ENCODE results near the gene ENTPD2.
"Not testable (repeated sequence)": the region's sequence is repeated elsewhere in the genome, so short reads cannot be mapped to it uniquely, and the experiment has no call there.

Gene ENTPD2

GRCh38 chr9:137034039-137034708 lies 19.7 kb downstream of the ENTPD2 start:
- no peaks in the 10 kb centered on the region for H3K27me3 Mint-ChIP-seq
- no peaks in the 10 kb centered on the region for H3K9me3 Mint-ChIP-seq (ENCODE audit: low read depth)
- peaks cover 37% of the 10 kb centered on the region for H3K4me1 Mint-ChIP-seq (ENCODE audit: low read depth)
- H3K4me3 Mint-ChIP-seq = peak overlapping the region; percentile 48
- no peaks in the 10 kb centered on the region for H3K36me3 Mint-ChIP-seq
- peak overlapping the region; percentile 46 for H3K27ac Mint-ChIP-seq

- H3K36me3 Mint-ChIP-seq; H3K27me3 Mint-ChIP-seq; H3K9me3 Mint-ChIP-seq (ENCODE audit: low read depth); H3K27ac Mint-ChIP-seq; H3K4me3 Mint-ChIP-seq: not testable (repeated sequence)
- peaks cover 39% of the 10 kb centered on the region for H3K4me1 Mint-ChIP-seq (ENCODE audit: low read depth)
Observed at GRCh38 chr9:137033481-137033880, 20.4 kb downstream of the ENTPD2 start.

GRCh38 chr9:137032858-137033257 lies 21.0 kb downstream of the ENTPD2 start:
- H3K4me3 Mint-ChIP-seq = peak overlapping the region; percentile 23
- no peaks in the 10 kb centered on the region for H3K27me3 Mint-ChIP-seq
- peaks cover 39% of the 10 kb centered on the region for H3K4me1 Mint-ChIP-seq (ENCODE audit: low read depth)
- no peaks in the 10 kb centered on the region for H3K36me3 Mint-ChIP-seq
- H3K27ac Mint-ChIP-seq = no peak overlapping the region
- H3K9me3 Mint-ChIP-seq (ENCODE audit: low read depth) = no peaks in the 10 kb centered on the region

GRCh38 chr9:137031904-137032640 lies 21.8 kb downstream of the ENTPD2 start, which contains the start of gene FUT7:
FUT7 (minus strand) TSS chr9:137032088; CDS start chr9:137031991, 97 bp downstream.
- Mint-ChIP-seq H3K4me1 (ENCODE audit: low read depth) (peaks cover 42% of the 10 kb centered on the region), H3K27me3 (no peaks in the 10 kb centered on the region), H3K9me3 (ENCODE audit: low read depth) (no peaks in the 10 kb centered on the region), H3K27ac (no peak within 1 kb of the TSS), H3K4me3 (peak within 1 kb of the TSS; percentile 57), H3K36me3 (no peaks in the 10 kb centered on the region)

- H3K4me3 Mint-ChIP-seq = peak overlapping the region; percentile 57
- peaks cover 46% of the 10 kb centered on the region for H3K4me1 Mint-ChIP-seq (ENCODE audit: low read depth)
- no peaks in the 10 kb centered on the region for H3K9me3 Mint-ChIP-seq (ENCODE audit: low read depth)
Observed at GRCh38 chr9:137030538-137031527, 23.0 kb downstream of the ENTPD2 start.

GRCh38 chr9:137030006-137030405 lies 23.9 kb downstream of the ENTPD2 start:
- H3K4me3 Mint-ChIP-seq = no peak overlapping the region
- H3K36me3 Mint-ChIP-seq = no peaks in the 10 kb centered on the region
- no peak overlapping the region for H3K27ac Mint-ChIP-seq
- H3K4me1 Mint-ChIP-seq (ENCODE audit: low read depth) = peaks cover 46% of the 10 kb centered on the region
- no peaks in the 10 kb centered on the region for H3K9me3 Mint-ChIP-seq (ENCODE audit: low read depth)
- no peaks in the 10 kb centered on the region for H3K27me3 Mint-ChIP-seq

More at GRCh38 chr9:137030538-137031527, 23.0 kb downstream of the ENTPD2 start:
- no peaks in the 10 kb centered on the region for H3K27me3 Mint-ChIP-seq
- no peaks in the 10 kb centered on the region for H3K36me3 Mint-ChIP-seq
- H3K27ac Mint-ChIP-seq = peak overlapping the region; percentile 68

- Mint-ChIP-seq H3K4me1 (ENCODE audit: low read depth) (peaks cover 40% of the 10 kb centered on the region), H3K27me3 (no peaks in the 10 kb centered on the region)
Observed at GRCh38 chr9:137029058-137029936, 24.6 kb downstream of the ENTPD2 start.

GRCh38 chr9:137028263-137029057 lies 25.4 kb downstream of the ENTPD2 start:
- Mint-ChIP-seq H3K27ac (no peak overlapping the region), H3K27me3 (no peaks in the 10 kb centered on the region), H3K4me3 (peak overlapping the region; percentile 73), H3K36me3 (no peaks in the 10 kb centered on the region), H3K9me3 (ENCODE audit: low read depth) (no peaks in the 10 kb centered on the region), H3K4me1 (ENCODE audit: low read depth) (peaks cover 37% of the 10 kb centered on the region)

More at GRCh38 chr9:137029058-137029936, 24.6 kb downstream of the ENTPD2 start:
- Mint-ChIP-seq H3K36me3 (no peaks in the 10 kb centered on the region), H3K27ac (no peak overlapping the region), H3K4me3 (peak overlapping the region; percentile 75), H3K9me3 (ENCODE audit: low read depth) (no peaks in the 10 kb centered on the region)

GRCh38 chr9:137027369-137028262 lies 26.2 kb downstream of the ENTPD2 start, which contains the start of gene ABCA2:
ABCA2 (minus strand) TSS chr9:137028237; CDS start chr9:137028140, 97 bp downstream.
- Mint-ChIP-seq H3K27me3 (no peaks in the 10 kb centered on the region), H3K9me3 (ENCODE audit: low read depth) (no peaks in the 10 kb centered on the region), H3K27ac (no peak within 1 kb of the TSS), H3K4me3 (peak within 1 kb of the TSS; percentile 81), H3K4me1 (ENCODE audit: low read depth) (peaks cover 32% of the 10 kb centered on the region), H3K36me3 (no peaks in the 10 kb centered on the region)

GRCh38 chr9:137026828-137027227 lies 27.0 kb downstream of the ENTPD2 start:
- peak overlapping the region; percentile 81 for H3K4me3 Mint-ChIP-seq
- peaks cover 25% of the 10 kb centered on the region for H3K4me1 Mint-ChIP-seq (ENCODE audit: low read depth)
- no peaks in the 10 kb centered on the region for H3K36me3 Mint-ChIP-seq
- no peak overlapping the region for H3K27ac Mint-ChIP-seq
- H3K9me3 Mint-ChIP-seq (ENCODE audit: low read depth) = no peaks in the 10 kb centered on the region
- no peaks in the 10 kb centered on the region for H3K27me3 Mint-ChIP-seq

GRCh38 chr9:137026384-137026783 lies 27.5 kb downstream of the ENTPD2 start:
- no peak overlapping the region for H3K27ac Mint-ChIP-seq
- H3K36me3 Mint-ChIP-seq = no peaks in the 10 kb centered on the region

GRCh38 chr9:137025517-137025966 lies 28.3 kb downstream of the ENTPD2 start:
- no peaks in the 10 kb centered on the region for H3K36me3 Mint-ChIP-seq
- no peaks in the 10 kb centered on the region for H3K27me3 Mint-ChIP-seq
- no peak overlapping the region for H3K27ac Mint-ChIP-seq
- no peaks in the 10 kb centered on the region for H3K9me3 Mint-ChIP-seq (ENCODE audit: low read depth)
- H3K4me1 Mint-ChIP-seq (ENCODE audit: low read depth) = peaks cover 20% of the 10 kb centered on the region
- no peak overlapping the region for H3K4me3 Mint-ChIP-seq

More at GRCh38 chr9:137026384-137026783, 27.5 kb downstream of the ENTPD2 start:
- Mint-ChIP-seq H3K9me3 (ENCODE audit: low read depth) (no peaks in the 10 kb centered on the region), H3K4me1 (ENCODE audit: low read depth) (peaks cover 24% of the 10 kb centered on the region), H3K27me3 (no peaks in the 10 kb centered on the region), H3K4me3 (no peak overlapping the region)
